ENCODE results near the gene PLEKHA7. TPM values are rescaled to one million over a fixed set of nuclear protein-coding genes. Genes with fewer than 3 reads are reported as not detected.

The PLEKHA7 gene
- total and polyA plus RNA-seq, 2 of the 13 experiments (the other 11 are each of a cell fraction or from before 2014, with no cell fraction given): 17.5 to 18.7 TPM

DNA sequence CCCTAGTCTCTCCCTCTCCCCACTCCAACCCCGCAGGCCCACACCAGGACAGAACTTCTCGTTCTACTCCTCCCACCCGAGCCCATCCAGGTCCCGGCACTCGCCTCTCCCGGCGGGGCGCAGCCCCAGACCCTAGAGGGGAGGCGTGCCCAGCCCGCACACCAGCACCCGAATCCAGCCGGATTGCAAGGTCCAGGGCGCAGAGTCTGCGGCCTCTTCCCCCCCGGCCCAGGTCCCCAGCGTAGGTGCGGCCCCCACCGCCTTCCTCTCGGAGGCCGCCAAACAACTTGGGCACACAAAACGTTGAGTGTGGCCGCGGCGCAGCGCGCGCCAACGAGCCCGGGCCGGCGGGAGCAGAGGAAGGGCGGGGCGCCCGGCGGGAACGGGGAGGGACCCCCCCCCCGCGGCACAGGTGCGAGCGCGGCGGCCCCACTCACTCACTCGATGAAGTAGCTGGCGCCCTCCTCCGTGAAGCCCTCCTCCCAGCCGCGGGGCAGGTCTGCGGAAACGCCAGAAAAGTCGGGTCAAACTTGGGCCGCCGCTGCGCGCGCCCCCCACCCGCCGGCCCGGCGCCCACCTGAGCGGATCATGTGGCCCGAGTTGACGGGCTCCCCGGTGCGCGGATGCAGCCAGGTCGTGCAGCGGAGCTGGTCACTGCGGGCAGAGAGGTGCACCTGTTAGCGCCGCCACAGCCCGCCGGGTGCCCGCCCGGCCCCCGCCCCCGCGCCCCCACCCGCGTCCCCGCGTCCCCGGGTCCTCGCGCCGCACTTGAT, 480 bp downstream of the PLEKHA7 start (continued):
- TF ChIP-seq, protein P1, sequence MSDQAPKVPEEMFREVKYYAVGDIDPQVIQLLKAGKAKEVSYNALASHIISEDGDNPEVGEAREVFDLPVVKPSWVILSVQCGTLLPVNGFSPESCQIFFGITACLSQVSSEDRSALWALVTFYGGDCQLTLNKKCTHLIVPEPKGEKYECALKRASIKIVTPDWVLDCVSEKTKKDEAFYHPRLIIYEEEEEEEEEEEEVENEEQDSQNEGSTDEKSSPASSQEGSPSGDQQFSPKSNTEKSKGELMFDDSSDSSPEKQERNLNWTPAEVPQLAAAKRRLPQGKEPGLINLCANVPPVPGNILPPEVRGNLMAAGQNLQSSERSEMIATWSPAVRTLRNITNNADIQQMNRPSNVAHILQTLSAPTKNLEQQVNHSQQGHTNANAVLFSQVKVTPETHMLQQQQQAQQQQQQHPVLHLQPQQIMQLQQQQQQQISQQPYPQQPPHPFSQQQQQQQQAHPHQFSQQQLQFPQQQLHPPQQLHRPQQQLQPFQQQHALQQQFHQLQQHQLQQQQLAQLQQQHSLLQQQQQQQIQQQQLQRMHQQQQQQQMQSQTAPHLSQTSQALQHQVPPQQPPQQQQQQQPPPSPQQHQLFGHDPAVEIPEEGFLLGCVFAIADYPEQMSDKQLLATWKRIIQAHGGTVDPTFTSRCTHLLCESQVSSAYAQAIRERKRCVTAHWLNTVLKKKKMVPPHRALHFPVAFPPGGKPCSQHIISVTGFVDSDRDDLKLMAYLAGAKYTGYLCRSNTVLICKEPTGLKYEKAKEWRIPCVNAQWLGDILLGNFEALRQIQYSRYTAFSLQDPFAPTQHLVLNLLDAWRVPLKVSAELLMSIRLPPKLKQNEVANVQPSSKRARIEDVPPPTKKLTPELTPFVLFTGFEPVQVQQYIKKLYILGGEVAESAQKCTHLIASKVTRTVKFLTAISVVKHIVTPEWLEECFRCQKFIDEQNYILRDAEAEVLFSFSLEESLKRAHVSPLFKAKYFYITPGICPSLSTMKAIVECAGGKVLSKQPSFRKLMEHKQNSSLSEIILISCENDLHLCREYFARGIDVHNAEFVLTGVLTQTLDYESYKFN (CRISPR knock-in tag; conservative IDR thresholded peaks at IDR 0.05): no peak
- no peak for TF ChIP-seq GRHL1 (CRISPR knock-in tag; conservative IDR thresholded peaks at IDR 0.05)
- no peak for TF ChIP-seq ZNF18 (CRISPR knock-in tag; IDR thresholded peaks at IDR 0.05; ENCODE audit: insufficient replicate concordance)
- TF ChIP-seq TBP (CRISPR knock-in tag; IDR thresholded peaks at IDR 0.05): no peak
- no peak for TF ChIP-seq PLSCR1 (CRISPR knock-in tag; IDR thresholded peaks at IDR 0.05; ENCODE audit: borderline replicate concordance)
- TF ChIP-seq ATF6 (CRISPR knock-in tag; conservative IDR thresholded peaks at IDR 0.05): no peak
- TF ChIP-seq ZNF501 (CRISPR knock-in tag; IDR thresholded peaks at IDR 0.05): no peak
- TF ChIP-seq, protein P2, sequence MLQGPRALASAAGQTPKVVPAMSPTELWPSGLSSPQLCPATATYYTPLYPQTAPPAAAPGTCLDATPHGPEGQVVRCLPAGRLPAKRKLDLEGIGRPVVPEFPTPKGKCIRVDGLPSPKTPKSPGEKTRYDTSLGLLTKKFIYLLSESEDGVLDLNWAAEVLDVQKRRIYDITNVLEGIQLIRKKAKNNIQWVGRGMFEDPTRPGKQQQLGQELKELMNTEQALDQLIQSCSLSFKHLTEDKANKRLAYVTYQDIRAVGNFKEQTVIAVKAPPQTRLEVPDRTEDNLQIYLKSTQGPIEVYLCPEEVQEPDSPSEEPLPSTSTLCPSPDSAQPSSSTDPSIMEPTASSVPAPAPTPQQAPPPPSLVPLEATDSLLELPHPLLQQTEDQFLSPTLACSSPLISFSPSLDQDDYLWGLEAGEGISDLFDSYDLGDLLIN (CRISPR knock-in tag; IDR thresholded peaks at IDR 0.05; ENCODE audit: borderline replicate concordance): 0 out of 2 replicates have a peak, but pooled peaks have one; percentile 25
- TF ChIP-seq ZNF746 (CRISPR knock-in tag; IDR thresholded peaks at IDR 0.05): 0 out of 2 replicates have a peak, but pooled peaks have one; percentile 60
- 0 out of 2 replicates have a peak, but pooled peaks have one; percentile 51 for TF ChIP-seq ZNF264 (CRISPR knock-in tag; IDR thresholded peaks at IDR 0.05)
- no peak for TF ChIP-seq LRRFIP1 (CRISPR knock-in tag; conservative IDR thresholded peaks at IDR 0.05)
- TF ChIP-seq, protein P3, sequence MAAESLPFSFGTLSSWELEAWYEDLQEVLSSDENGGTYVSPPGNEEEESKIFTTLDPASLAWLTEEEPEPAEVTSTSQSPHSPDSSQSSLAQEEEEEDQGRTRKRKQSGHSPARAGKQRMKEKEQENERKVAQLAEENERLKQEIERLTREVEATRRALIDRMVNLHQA (CRISPR knock-in tag; IDR thresholded peaks at IDR 0.05): no peak
